ENCODE data around the gene NMT2.

NMT2 gene

DNA sequence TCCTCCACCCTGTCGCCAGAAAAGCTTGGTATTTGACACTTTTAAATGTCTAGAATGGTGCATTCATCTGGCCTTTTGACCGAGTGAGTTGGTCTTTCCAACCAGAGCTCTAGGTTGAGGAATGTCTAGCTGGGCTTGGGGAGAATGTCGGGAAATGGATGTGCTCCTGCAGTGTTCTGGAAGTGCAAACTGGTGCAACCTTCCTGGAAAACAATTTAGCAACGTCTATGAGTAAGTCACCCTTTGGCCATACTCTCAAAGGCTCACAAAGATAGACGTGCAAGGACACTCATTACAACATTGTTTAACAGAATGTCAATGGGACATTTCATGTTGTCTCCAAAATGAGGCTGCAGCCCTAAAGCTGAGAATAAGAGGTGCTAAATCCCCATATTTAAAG lies 12.2 kb upstream of the NMT2 start:
- no peak for DNase-seq

- DNase-seq = no peak
Observed at GRCh38 chr10:15176269-15176668, 7.8 kb upstream of the NMT2 start.

DNA sequence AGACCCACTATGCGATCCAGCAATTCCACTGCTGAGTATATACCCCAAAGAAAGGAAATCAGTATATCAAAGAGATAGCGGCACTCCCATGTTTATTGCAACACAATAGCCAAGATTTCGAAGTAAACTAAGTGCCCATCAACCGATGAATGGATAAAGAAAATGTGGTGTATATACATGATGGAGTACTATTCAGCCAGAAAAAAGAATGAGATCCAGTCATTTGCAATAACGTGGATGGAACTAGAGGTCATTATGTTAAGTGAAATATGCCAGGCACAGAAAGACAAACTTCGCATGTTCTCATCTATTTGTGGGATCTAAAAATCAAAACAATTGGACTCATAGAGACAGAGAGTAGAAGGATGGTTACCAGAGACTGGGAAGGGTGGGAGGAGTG lies 7.1 kb upstream of the NMT2 start:
- no peak for DNase-seq

GRCh38 chr10:15172306-15172840 lies 3.9 kb upstream of the NMT2 start:
- DNase-seq = no peak

GRCh38 chr10:15169555-15170401 lies 1.3 kb upstream of the NMT2 start:
- DNase-seq = peak; percentile 57

GRCh38 chr10:15168786-15169554 lies 477 bp upstream of the NMT2 start:
- DNase-seq = peak; percentile 93

DNA sequence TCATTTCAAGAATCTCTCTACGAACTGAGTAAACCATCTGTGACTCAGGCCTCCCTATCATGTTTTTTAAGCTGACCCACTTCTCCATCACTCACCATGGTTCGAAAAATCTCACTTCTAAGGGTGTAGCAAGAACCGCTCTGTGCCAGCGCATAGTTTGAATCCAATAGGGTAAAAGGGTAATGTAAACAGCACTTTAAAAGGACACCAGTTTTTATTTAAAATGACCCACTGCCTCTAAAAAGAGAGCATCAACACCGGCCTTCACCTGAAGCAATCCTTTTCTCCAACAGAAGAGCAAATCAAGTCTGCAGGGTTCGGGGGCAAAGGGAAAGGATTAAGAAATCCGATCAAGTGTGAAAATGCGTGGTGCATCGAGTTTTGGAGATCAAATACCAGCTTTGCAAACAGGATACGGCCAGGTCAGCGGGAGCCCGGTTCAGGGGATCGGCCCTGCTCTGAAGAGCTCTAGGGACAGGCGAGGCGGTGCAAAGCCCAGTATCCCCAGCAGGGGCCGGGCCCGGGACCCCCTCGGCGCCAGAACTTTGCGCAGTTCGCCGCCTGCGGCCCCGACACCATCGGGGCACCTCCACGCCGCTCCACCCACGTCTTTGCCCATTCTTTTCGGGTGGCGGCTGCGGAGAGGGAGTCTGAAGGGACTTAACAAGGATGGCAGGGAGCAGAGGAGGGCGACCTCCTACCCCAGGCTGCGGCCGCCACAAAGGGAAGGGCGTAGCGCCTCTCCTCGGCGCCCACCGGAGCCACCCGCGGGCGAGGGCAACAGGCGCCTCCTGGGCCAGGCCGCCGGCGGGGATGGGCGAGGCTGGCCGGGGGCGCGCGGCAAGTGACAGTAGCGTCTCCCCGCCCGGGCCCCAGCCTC lies 842 bp downstream of the NMT2 start:
- peak; percentile 68 for DNase-seq

DNA sequence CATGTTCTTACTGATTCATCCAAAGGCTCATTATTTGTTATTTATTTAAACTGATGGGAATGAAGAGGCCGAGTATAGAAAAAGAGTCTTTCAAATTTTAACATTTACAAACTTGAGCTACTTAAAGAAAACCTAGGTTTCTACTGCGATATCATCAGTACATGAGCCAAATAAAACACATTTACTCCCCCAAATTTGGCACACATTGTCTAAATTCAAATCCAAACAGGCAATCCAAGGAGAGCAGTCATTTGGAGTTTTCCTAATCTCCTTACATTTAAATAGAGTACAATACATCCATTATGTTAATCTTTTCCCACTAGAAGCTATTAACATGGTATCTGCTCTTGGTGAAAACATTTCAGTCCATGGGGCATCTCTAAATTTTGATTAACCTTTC lies 2.2 kb downstream of the NMT2 start:
- DNase-seq = no peak

DNA sequence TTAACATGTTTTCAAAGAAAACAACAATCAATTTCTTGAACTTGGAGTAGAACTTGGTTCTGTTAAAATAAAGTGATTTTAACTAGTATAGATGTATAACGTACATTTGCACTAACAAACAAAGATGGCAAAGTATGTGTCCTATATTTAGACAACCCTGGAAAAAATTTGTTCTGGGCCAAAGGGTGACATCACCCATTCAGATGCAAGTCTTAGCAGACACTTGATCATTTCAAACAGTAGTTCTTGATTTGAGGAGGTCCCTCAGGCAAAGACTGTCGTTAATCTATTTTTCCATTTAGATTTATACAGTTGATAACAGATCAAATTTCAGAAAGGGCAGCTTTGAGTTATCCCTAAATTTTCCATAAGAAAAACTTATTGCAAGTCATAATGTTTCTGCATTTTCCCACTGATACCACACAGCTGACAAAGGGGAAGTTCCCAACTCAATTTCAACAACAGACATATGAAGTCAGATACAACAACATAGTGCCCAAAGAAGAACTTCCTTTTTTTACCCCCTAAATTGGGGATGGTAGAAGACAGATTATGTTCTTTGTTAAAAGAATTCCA lies 5.2 kb downstream of the NMT2 start:
- DNase-seq = peak; percentile 77

- no peak for DNase-seq
Observed at GRCh38 chr10:15158972-15159371, 9.5 kb downstream of the NMT2 start.

GRCh38 chr10:15158448-15158847 lies 10.0 kb downstream of the NMT2 start:
- no peak for DNase-seq

DNA sequence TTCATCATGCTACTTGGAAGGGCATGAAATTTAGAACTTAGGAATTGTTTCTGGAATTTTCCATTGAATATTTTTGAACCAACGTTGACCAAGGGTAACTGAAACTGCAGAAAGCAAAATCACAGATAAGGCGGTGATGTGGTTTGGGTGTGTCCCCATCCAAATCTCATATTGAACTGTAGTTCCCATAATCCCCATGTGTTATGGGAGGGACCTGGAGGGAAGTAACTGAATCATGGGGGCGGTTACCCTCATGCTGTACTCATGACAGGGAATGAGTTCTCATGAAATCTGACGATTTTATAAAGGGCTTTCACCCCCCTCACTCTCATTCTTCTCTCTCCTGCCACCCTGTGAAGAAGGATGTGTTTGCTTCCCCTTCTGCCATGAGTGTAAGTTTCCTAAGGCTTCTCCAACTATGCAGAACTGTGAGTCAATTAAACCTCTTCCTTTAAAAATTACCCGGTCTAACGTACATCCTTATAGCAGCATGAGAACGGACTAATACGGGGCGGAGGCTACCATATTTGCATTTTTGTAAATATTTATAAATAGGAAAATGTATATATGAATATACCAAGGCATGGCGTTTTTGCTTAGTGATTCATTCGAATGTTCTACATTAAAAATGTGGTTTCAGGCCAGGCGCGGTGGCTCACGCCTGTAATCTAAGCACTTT lies 12.4 kb downstream of the NMT2 start:
- peak; percentile 84 for DNase-seq

DNA sequence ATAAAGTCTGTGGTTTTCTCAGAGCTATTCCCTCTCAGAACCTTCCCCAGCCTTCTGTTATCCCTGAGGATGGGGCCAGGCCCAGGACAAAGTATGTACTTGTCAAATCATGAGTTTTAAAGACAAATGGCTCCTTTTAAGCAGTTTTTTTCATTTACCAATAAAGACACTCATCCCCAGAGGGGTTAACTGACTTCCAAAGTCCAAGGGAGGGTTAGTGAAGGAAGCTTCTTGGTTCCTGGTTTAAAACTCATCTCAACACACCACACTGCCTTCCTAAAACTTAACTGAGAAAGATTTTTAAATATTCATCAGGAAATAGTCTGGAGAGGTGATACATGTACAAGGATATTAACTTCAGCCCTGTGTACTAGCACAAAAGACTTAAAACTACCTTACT lies 15.9 kb downstream of the NMT2 start:
- DNase-seq = no peak

- no peak for DNase-seq
Observed at GRCh38 chr10:15150563-15150962, 17.9 kb downstream of the NMT2 start.

GRCh38 chr10:15149042-15149771 lies 19.3 kb downstream of the NMT2 start:
- no peak for DNase-seq

DNA sequence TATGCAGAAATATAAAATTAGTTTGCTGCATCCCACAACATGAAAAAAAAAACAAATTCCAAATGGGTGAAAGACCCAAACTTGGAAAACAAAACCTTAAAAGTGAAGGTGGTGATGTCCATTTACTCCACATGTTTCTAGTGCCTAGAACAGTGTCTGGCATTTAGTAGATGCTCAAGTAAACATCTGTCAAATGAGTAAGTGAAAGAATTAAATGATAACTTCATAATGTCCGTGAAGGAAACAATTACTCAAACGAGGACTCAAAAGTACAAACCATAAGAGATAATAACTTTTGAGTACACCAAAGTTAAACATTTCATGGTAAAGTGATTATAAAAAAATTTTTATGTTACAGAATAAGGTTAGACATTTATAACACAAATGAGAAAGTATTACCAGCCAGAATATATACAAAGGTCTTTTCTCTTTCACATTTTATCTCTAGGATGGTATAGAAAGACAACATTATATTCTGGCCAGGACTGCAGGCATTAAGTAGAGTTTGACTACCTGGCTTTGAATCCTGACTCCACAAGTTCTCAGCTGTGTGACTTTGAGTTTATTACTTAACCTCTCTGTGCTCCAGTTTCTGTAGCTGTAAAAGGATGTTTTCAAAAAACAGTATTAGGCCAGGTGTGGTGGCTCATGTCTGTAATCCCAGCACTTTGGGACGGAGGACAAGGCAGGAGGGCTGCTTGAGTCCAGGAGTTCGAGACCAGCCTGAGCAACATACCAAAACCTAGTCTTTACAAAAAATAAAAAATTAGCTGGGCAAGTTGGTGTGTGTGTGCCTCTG lies 20.7 kb downstream of the NMT2 start:
- no peak for DNase-seq

DNA sequence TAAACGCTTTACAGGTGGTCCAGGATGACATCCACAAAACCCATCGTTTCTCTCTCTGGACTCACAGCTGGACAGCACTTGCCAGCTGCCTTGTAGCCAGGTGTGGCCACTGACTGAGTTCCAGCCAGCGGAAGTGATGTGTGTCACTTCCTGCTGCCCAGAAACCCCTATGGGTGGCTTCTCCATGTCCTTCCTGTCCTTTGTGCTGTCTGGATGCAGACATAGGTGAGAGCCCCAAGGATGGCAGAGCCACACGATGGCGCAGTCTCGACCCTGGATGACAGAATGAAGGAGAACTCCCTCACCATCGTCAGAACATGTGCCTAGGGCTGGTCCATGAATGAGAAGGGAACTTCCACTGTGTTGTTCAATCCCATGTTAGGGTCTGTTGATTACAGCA lies 22.1 kb downstream of the NMT2 start:
- DNase-seq = no peak

- no peak for DNase-seq
Observed at GRCh38 chr10:15144788-15145187, 23.7 kb downstream of the NMT2 start.

GRCh38 chr10:15141136-15142054 lies 27.1 kb downstream of the NMT2 start:
- peak; percentile 9 for DNase-seq
